CD4-positive, alpha-beta T cell treated with Interleukin-21 for 1 hour (primary cell): ENCODE measurements around the gene KDM4C.
"Not testable (repeated sequence)": the region's sequence is repeated elsewhere in the genome, so short reads cannot be mapped to it uniquely, and the experiment has no call there.

ENCODE experiments used
- DNase-seq: peaks from one replicate; pipeline ENCODE4 v3.0.0-alpha.2; 2020

KDM4C gene

GRCh38 chr9:6941501-6941900 lies 183.7 kb downstream of the KDM4C start:
- no peak for DNase-seq

GRCh38 chr9:6942406-6942805 lies 184.6 kb downstream of the KDM4C start:
- no peak for DNase-seq

GRCh38 chr9:6943293-6943692 lies 185.5 kb downstream of the KDM4C start:
- DNase-seq: no peak

- DNase-seq: no peak
Observed at GRCh38 chr9:6944093-6944551, 186.3 kb downstream of the KDM4C start.

GRCh38 chr9:6944896-6945295 lies 187.1 kb downstream of the KDM4C start:
- no peak for DNase-seq

GRCh38 chr9:6945816-6946215 lies 188.0 kb downstream of the KDM4C start:
- no peak for DNase-seq

- no peak for DNase-seq
Observed at GRCh38 chr9:6946583-6947166, 188.9 kb downstream of the KDM4C start.

- not testable (repeated sequence) for DNase-seq
Observed at GRCh38 chr9:6948921-6949320, 191.1 kb downstream of the KDM4C start.

GRCh38 chr9:6955251-6955921 lies 197.6 kb downstream of the KDM4C start:
- DNase-seq: no peak

- no peak for DNase-seq
Observed at GRCh38 chr9:6956879-6957278, 199.1 kb downstream of the KDM4C start.

- DNase-seq: no peak
Observed at GRCh38 chr9:6959270-6960000, 201.7 kb downstream of the KDM4C start.

- no peak for DNase-seq
Observed at GRCh38 chr9:6960777-6961176, 203.0 kb downstream of the KDM4C start.

GRCh38 chr9:6961845-6962522 lies 204.2 kb downstream of the KDM4C start:
- DNase-seq: no peak

- DNase-seq: no peak
Observed at GRCh38 chr9:6965566-6965965, 207.8 kb downstream of the KDM4C start.

GRCh38 chr9:6968271-6968670 lies 210.5 kb downstream of the KDM4C start:
- no peak for DNase-seq

GRCh38 chr9:6969805-6970204 lies 212.0 kb downstream of the KDM4C start:
- DNase-seq: no peak

- DNase-seq: no peak
Observed at GRCh38 chr9:6973089-6973488, 215.3 kb downstream of the KDM4C start.

GRCh38 chr9:6973762-6974161 lies 216.0 kb downstream of the KDM4C start:
- no peak for DNase-seq

GRCh38 chr9:6975198-6975597 lies 217.4 kb downstream of the KDM4C start:
- DNase-seq: no peak

- no peak for DNase-seq
Observed at GRCh38 chr9:6977761-6978160, 220.0 kb downstream of the KDM4C start.

GRCh38 chr9:6978591-6978990 lies 220.8 kb downstream of the KDM4C start:
- DNase-seq: no peak

- no peak for DNase-seq
Observed at GRCh38 chr9:6984941-6985578, 227.3 kb downstream of the KDM4C start.
